HCT116 (cell line): ENCODE data around the gene CALML3. TPM values are rescaled to one million over a fixed set of nuclear protein-coding genes. Genes with fewer than 3 reads are reported as not detected.

Experiments used
- ATAC-seq: fragments of 200-7000 bp; cut with Tn5 transposase; 2 replicates; pipeline ENCODE4 v1.9.1; 2020; ENCODE audit warnings: mild to moderate bottlenecking, moderate library complexity
- BruUV-seq: library from RNA; stranded (reverse); fragments of 400-500 nt; replicated peaks from 2 replicates; lab custom pipeline; 2021; lab: Mats Ljungman, UMichigan
- CTCF ChIA-PET: fragments of 300-600 bp; sonication (Branson Sonifier 250); formaldehyde crosslinking; loops from one replicate; lab custom pipeline; 2021; ENCODE audit warnings: antibody characterized with exemption; lab: Charles Lee
- POLR2A ChIA-PET: fragments of 300-600, 350-600 bp; sonication (Branson Sonifier 250); formaldehyde crosslinking; loops from one replicate; lab custom pipeline; 2021; ENCODE audit warnings: antibody characterized with exemption; lab: Charles Lee
- RAD21 ChIA-PET, 2 experiments: fragments of 300-600 bp; sonication (Branson Sonifier 250); formaldehyde crosslinking; loops; one replicate each; lab custom pipeline; 2023; ENCODE audit warnings: low total read pairs in 2 of 2; ENCODE audit not compliant: uncharacterized antibody in 2 of 2, unreplicated experiment in 2 of 2, low non-redundant PET in 1 of 2; lab: Charles Lee
- DNase-seq: peaks from one replicate; pipeline ENCODE4 v3.0.0-alpha.2; 2010; ENCODE audit warnings: low read depth, low spot score
- H2AFZ ChIP-seq: fragments of 200-600 bp; shearing (Covaris generic), sonication (generic); 2 replicates; pipeline ENCODE4 v1.6.1; 2017; ENCODE audit warnings: low read depth, mixed run types, mixed read lengths, antibody characterized with exemption, low read length; ENCODE audit not compliant: poor library complexity, severe bottlenecking
- H3K27ac ChIP-seq: 2 replicates; pipeline ENCODE4 v1.5.1; 2012; ENCODE audit warnings: low read depth, low read length
- H3K27me3 ChIP-seq: fragments of 200-600 bp; sonication (generic); 2 replicates; pipeline ENCODE4 v1.6.1; 2016; ENCODE audit warnings: mixed run types, low read length, mixed read lengths; ENCODE audit not compliant: insufficient read depth
- H3K36me3 ChIP-seq, 2 experiments: fragments of 200-500 bp in 1 of 2; fragments of 200-600 bp in 1 of 2; sonication (Bioruptor generic) in 1 of 2; sonication (generic) in 1 of 2; 2 replicates each; pipeline versions ENCODE4 v1.5.1 to v1.6.1; 2014 to 2016; ENCODE audit warnings: low read length in 2 of 2, inconsistent platforms in 1 of 2, mixed read lengths in 1 of 2, mixed run types in 1 of 2; ENCODE audit not compliant: insufficient read depth in 2 of 2, control insufficient read depth in 1 of 2
- H3K4me1 ChIP-seq, 2 experiments: fragments of 200-600 bp in 1 of 2; sonication (generic) in 1 of 2; 2 replicates each; pipeline versions ENCODE4 v1.5.1 to v1.6.1; 2012 to 2017; ENCODE audit warnings: low read length in 2 of 2, inconsistent platforms in 1 of 2, mild to moderate bottlenecking in 1 of 2, mixed read lengths in 1 of 2, mixed run types in 1 of 2, moderate library complexity in 1 of 2; ENCODE audit not compliant: insufficient read depth in 2 of 2, control insufficient read depth in 1 of 2
- H3K4me2 ChIP-seq: fragments of 200-600 bp; sonication (generic); 2 replicates; pipeline ENCODE4 v1.6.1; 2017; ENCODE audit warnings: mixed run types, low read length, mixed read lengths
- H3K4me3 ChIP-seq, 2 experiments: fragments of 200-600 bp in 1 of 2; sonication (generic) in 1 of 2; replicated peaks in 1 of 2; 2 replicates each; pipeline ENCODE4 v1.5.1; 2011 to 2016; ENCODE audit warnings: low read length in 2 of 2, control low read depth in 1 of 2, low read depth in 1 of 2, mild to moderate bottlenecking in 1 of 2, mixed read lengths in 1 of 2, mixed run types in 1 of 2
- H3K79me2 ChIP-seq: fragments of 200-600 bp; sonication (generic); 2 replicates; pipeline ENCODE4 v1.6.1; 2017; ENCODE audit warnings: mild to moderate bottlenecking, mixed run types, low read length, moderate library complexity, mixed read lengths; ENCODE audit not compliant: insufficient read depth
- H3K9ac ChIP-seq: fragments of 200-600 bp; sonication (generic); 2 replicates; pipeline ENCODE4 v1.6.1; 2016; ENCODE audit warnings: low read length, mixed read lengths
- H3K9me2 ChIP-seq: fragments of 200-600 bp; sonication (generic), shearing (Covaris generic); 2 replicates; pipeline ENCODE4 v1.6.1; 2017; ENCODE audit warnings: mixed run types, mild to moderate bottlenecking, moderate library complexity; ENCODE audit not compliant: insufficient read depth
- H3K9me3 ChIP-seq, 2 experiments: fragments of 200-500 bp in 1 of 2; fragments of 200-600 bp in 1 of 2; sonication (Bioruptor generic) in 1 of 2; sonication (generic) in 1 of 2; 2 replicates each; pipeline ENCODE4 v1.6.1; 2014 to 2017; ENCODE audit warnings: low read length in 2 of 2, mixed read lengths in 2 of 2, inconsistent platforms in 1 of 2, low read depth in 1 of 2, mild to moderate bottlenecking in 1 of 2, mixed run types in 1 of 2, moderate library complexity in 1 of 2; ENCODE audit not compliant: control insufficient read depth in 1 of 2, insufficient read depth in 1 of 2
- H4K20me1 ChIP-seq: fragments of 200-600 bp; sonication (generic), shearing (Covaris generic); 2 replicates; pipeline ENCODE4 v1.6.1; 2017; ENCODE audit warnings: mixed run types, mild to moderate bottlenecking, moderate library complexity; ENCODE audit not compliant: insufficient read depth
- CEBPB ChIP-seq: IDR thresholded peaks from 2 replicates; pipeline ENCODE4 v1.6.1; 2012; ENCODE audit warnings: low read depth
- EZH2 ChIP-seq: fragments of 200-600 bp; sonication (generic); IDR thresholded peaks from 2 replicates; pipeline ENCODE4 v1.6.1; 2017; ENCODE audit warnings: antibody characterized with exemption, mixed run types
- FOSL1 ChIP-seq: IDR thresholded peaks from 2 replicates; pipeline ENCODE4 v1.6.1; 2012; ENCODE audit warnings: low read depth
- JUND ChIP-seq: IDR thresholded peaks from 2 replicates; pipeline ENCODE4 v1.6.1; 2012
- RAD21 ChIP-seq: IDR thresholded peaks from 2 replicates; pipeline ENCODE4 v1.6.1; 2012; ENCODE audit warnings: low read depth, mild to moderate bottlenecking
- SP1 ChIP-seq: IDR thresholded peaks from 2 replicates; pipeline ENCODE4 v1.6.1; 2012; ENCODE audit warnings: low read depth
- TCF7L2 ChIP-seq: IDR thresholded peaks from 2 replicates; pipeline ENCODE4 v1.7.0; 2011; ENCODE audit warnings: borderline replicate concordance, inconsistent platforms; ENCODE audit not compliant: insufficient read depth, insufficient read length; ENCODE audit errors: extremely low read depth
- ZFX ChIP-seq: fragments of 450-650 bp; IDR thresholded peaks from 2 replicates; pipeline ENCODE4 v1.6.1; 2017
- intact Hi-C: fragments of 100-400 bp; cut with micrococcal nuclease; formaldehyde crosslinking; loops from 2 replicates; pipeline ENCODE4 v1.10.0; 2022
- total RNA-seq: library from RNA; stranded (reverse); gene quantifications from one replicate; pipeline ENCODE4 v1.2.1, GENCODE V29; 2021; ENCODE audit not compliant: unreplicated experiment
- TF ChIP-seq, protein P1 (sequence below): IDR thresholded peaks from 2 replicates; pipeline ENCODE4 v1.6.1; 2012
- TF ChIP-seq, protein P2 (sequence below): IDR thresholded peaks from 2 replicates; pipeline ENCODE4 v1.6.1; 2012; ENCODE audit warnings: low read depth

Gene CALML3
- total RNA-seq, 1 experiment from 2014 or later: not detected

DNA sequence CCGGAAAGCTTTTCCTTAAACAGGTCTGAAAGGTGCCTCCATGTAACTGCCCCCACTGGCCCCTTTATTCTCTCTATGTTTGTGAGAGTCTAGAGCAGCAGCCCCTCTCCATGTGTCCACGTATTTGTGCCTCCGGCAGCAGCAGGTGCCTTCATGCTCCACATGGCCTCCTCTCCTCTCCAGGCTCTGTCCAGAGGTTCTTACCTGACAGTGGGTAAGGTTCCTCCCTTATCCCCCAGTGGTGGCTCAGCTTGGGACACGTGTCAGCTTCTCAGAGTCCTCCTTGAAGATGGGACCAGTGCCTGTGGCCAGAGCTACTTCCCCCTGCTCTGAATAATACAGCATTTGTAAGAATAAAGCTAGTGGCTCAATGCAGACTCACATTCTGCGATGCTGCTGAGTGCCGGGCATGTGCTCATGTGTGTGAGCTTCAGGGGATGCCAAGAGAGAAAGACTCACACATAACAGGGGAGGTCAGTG is 7.9 kb downstream of the CALML3 start:
- Histone ChIP-seq H4K20me1 (no peaks in the 10 kb centered on the region), H3K27ac (no peak overlapping the region), H3K27me3 (no peaks in the 10 kb centered on the region), H3K4me3 (no peak overlapping the region), H3K79me2 (no peaks in the 10 kb centered on the region), H3K9me2 (no peaks in the 10 kb centered on the region), H2AFZ (no peak overlapping the region), H3K9ac (no peak overlapping the region), H3K4me1 (peaks cover 0 to 4% of the 10 kb centered on the region in 2 experiments; a peak in 2 of 4 replicates), H3K9me3 (no peaks in the 10 kb centered on the region), H3K4me2 (no peak overlapping the region), H3K36me3 (no peaks in the 10 kb centered on the region)
- ChIA-PET POLR2A (no interaction called here), CTCF (no interaction called here), RAD21 (no interaction called here)
- TF ChIP-seq, protein P1, sequence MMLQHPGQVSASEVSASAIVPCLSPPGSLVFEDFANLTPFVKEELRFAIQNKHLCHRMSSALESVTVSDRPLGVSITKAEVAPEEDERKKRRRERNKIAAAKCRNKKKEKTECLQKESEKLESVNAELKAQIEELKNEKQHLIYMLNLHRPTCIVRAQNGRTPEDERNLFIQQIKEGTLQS: no peak
- TF ChIP-seq EZH2 (no peak), ZFX (no peak), SP1 (no peak), RAD21 (no peak), FOSL1 (no peak), CEBPB (no peak), JUND (no peak), TCF7L2 (no peak)
- TF ChIP-seq, protein P2, sequence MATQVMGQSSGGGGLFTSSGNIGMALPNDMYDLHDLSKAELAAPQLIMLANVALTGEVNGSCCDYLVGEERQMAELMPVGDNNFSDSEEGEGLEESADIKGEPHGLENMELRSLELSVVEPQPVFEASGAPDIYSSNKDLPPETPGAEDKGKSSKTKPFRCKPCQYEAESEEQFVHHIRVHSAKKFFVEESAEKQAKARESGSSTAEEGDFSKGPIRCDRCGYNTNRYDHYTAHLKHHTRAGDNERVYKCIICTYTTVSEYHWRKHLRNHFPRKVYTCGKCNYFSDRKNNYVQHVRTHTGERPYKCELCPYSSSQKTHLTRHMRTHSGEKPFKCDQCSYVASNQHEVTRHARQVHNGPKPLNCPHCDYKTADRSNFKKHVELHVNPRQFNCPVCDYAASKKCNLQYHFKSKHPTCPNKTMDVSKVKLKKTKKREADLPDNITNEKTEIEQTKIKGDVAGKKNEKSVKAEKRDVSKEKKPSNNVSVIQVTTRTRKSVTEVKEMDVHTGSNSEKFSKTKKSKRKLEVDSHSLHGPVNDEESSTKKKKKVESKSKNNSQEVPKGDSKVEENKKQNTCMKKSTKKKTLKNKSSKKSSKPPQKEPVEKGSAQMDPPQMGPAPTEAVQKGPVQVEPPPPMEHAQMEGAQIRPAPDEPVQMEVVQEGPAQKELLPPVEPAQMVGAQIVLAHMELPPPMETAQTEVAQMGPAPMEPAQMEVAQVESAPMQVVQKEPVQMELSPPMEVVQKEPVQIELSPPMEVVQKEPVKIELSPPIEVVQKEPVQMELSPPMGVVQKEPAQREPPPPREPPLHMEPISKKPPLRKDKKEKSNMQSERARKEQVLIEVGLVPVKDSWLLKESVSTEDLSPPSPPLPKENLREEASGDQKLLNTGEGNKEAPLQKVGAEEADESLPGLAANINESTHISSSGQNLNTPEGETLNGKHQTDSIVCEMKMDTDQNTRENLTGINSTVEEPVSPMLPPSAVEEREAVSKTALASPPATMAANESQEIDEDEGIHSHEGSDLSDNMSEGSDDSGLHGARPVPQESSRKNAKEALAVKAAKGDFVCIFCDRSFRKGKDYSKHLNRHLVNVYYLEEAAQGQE: no peak
- DNase-seq: no peak
- no peak for ATAC-seq
- intact Hi-C loops: no loop called here
- BruUV-seq: no TSS peak
